Lower lobe of right lung (tissue), 2 donors: ENCODE measurements around the gene C19orf33. TPM values are rescaled to one million over a fixed set of nuclear protein-coding genes. Genes with fewer than 3 reads are reported as not detected.

Experiments
- ATAC-seq, 2 donors: fragments of 200-7000 bp; cut with Tn5 transposase; one replicate each; pipeline ENCODE4 v1.9.1; 2020 to 2022; ENCODE audit warnings: mild to moderate bottlenecking in 2 of 2, moderate library complexity in 2 of 2
- DNase-seq: peaks from one replicate; pipeline ENCODE4 v3.0.0-alpha.2; 2020
- H3K27ac ChIP-seq: fragments of 200-600 bp; one replicate; pipeline ENCODE4 v1.8.0; 2022
- H3K27me3 ChIP-seq: fragments of 200-600 bp; one replicate; pipeline ENCODE4 v1.8.0; 2022; ENCODE audit warnings: low read depth
- H3K36me3 ChIP-seq: fragments of 200-600 bp; one replicate; pipeline ENCODE4 v1.8.0; 2022; ENCODE audit warnings: mild to moderate bottlenecking
- H3K4me1 ChIP-seq: fragments of 200-600 bp; one replicate; pipeline ENCODE4 v1.8.0; 2022
- H3K4me3 ChIP-seq: fragments of 200-600 bp; one replicate; pipeline ENCODE4 v1.8.0; 2022; ENCODE audit warnings: mild to moderate bottlenecking
- H3K9me3 ChIP-seq: fragments of 200-600 bp; one replicate; pipeline ENCODE4 v1.8.0; 2022
- intact Hi-C: fragments of 100-400 bp; cut with DNase I; formaldehyde crosslinking; loops from one replicate; pipeline ENCODE4 v1.11.0; 2022
- total RNA-seq: library from RNA; stranded (reverse); fragmentation: NEBNext Ultra II Directional; extraction: Animal tissue kit (Norgen Biotek cat#: 25700); gene quantifications from one replicate; pipeline ENCODE4 v1.2.1, GENCODE V29; 2021
- TF ChIP-seq, protein P1 (sequence below): fragments of 200-600 bp; IDR thresholded peaks from one replicate; pipeline ENCODE4 v1.8.0; 2022; ENCODE audit warnings: antibody characterized with exemption, mild to moderate bottlenecking
- donor health status: DM: no; HTN: yes; CAD: no; lungs with severe emphysema.

The C19orf33 gene
- total RNA-seq, 1 donor from 2014 or later: 35.6 TPM

DNA sequence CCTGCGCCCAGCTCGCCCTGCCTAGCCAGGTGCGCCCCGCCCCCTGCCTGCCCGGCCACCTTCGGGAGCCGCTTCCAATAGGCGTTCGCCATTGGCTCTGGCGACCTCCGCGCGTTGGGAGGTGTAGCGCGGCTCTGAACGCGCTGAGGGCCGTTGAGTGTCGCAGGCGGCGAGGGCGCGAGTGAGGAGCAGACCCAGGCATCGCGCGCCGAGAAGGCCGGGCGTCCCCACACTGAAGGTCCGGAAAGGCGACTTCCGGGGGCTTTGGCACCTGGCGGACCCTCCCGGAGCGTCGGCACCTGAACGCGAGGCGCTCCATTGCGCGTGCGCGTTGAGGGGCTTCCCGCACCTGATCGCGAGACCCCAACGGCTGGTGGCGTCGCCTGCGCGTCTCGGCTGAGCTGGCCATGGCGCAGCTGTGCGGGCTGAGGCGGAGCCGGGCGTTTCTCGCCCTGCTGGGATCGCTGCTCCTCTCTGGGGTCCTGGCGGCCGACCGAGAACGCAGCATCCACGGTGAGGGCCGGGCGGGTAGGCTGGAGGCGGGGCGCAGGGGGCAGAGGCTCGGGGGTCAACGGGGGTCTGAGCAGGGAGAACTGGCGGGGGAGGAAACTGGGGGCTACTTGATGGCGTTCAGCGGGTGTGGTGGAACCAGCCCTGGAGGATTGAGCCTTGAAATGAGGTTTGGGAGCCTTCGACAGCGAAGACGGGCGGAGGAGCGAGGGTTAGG lies 39.4 kb upstream of the C19orf33 start, which contains the start of gene SPINT2:
Gene SPINT2, plus strand, starts transcription at position 88 of the 727 bp plus-strand sequence. Its CDS starts 320 bp downstream, at position 408.
- H3K27ac ChIP-seq: peak within 1 kb of the TSS; percentile 93
- DNase-seq: peak; percentile 94
- no peaks in the 10 kb centered on the region for H3K36me3 ChIP-seq
- ATAC-seq: peak; percentile 29 to 42
- H3K4me3 ChIP-seq: peak within 1 kb of the TSS; percentile 76
- H3K4me1 ChIP-seq: peaks cover 33% of the 10 kb centered on the region
- intact Hi-C loops: no loop called here
- TF ChIP-seq, protein P1, sequence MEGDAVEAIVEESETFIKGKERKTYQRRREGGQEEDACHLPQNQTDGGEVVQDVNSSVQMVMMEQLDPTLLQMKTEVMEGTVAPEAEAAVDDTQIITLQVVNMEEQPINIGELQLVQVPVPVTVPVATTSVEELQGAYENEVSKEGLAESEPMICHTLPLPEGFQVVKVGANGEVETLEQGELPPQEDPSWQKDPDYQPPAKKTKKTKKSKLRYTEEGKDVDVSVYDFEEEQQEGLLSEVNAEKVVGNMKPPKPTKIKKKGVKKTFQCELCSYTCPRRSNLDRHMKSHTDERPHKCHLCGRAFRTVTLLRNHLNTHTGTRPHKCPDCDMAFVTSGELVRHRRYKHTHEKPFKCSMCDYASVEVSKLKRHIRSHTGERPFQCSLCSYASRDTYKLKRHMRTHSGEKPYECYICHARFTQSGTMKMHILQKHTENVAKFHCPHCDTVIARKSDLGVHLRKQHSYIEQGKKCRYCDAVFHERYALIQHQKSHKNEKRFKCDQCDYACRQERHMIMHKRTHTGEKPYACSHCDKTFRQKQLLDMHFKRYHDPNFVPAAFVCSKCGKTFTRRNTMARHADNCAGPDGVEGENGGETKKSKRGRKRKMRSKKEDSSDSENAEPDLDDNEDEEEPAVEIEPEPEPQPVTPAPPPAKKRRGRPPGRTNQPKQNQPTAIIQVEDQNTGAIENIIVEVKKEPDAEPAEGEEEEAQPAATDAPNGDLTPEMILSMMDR: no peak
- no peaks in the 10 kb centered on the region for H3K9me3 ChIP-seq
- no peaks in the 10 kb centered on the region for H3K27me3 ChIP-seq

DNA sequence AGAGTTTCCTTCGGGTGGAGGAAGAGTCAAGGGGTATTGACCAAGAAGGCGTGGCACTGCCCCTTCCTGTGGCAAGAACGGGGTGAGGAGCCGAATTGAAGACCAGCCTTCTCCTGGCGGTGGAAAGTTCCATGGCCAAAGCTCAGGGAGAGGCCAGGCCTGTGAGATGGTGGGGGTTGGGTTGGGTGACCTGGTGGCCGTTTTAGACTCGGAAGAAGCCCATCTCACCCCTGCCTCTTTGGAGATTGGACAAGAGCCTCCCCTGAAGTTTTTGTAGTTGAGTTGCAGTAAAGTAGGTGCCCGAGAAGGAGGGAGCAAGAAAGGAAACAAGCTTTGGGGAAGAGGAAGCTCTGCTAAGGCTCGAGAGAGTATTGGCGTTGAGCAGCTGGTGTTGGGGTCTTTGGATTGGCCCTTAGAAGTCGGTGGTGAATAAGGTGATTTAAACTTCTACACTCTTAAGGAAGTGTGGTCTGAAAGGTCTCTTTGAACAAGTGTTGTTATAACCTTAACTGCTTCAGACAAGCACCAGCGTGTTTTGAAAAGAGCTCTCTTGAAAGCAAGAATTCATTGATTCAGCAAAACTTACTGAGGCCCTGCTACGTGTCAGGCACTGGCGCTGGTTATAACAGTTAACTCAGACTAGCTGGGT lies 38.7 kb upstream of the C19orf33 start:
- TF ChIP-seq, protein P1: no peak
- peak overlapping the region; percentile 93 for H3K27ac ChIP-seq
- H3K4me3 ChIP-seq: peak overlapping the region; percentile 76
- H3K36me3 ChIP-seq: no peaks in the 10 kb centered on the region
- intact Hi-C loops: no loop called here
- ATAC-seq: peak; percentile 44 to 54
- peak; percentile 73 for DNase-seq
- H3K4me1 ChIP-seq: peaks cover 40% of the 10 kb centered on the region
- H3K27me3 ChIP-seq: no peaks in the 10 kb centered on the region
- no peaks in the 10 kb centered on the region for H3K9me3 ChIP-seq

- Histone ChIP-seq H3K9me3 (no peaks in the 10 kb centered on the region), H3K27me3 (no peaks in the 10 kb centered on the region), H3K4me3 (peak overlapping the region; percentile 76), H3K4me1 (peaks cover 46% of the 10 kb centered on the region), H3K36me3 (no peaks in the 10 kb centered on the region), H3K27ac (peak overlapping the region; percentile 93)
- ATAC-seq (no peak), DNase-seq (no peak)
- intact Hi-C loops: no loop called here
- TF ChIP-seq, protein P1: no peak
These were observed 38.1 kb upstream of the C19orf33 start for GRCh38 chr19:38265921-38266429.

GRCh38 chr19:38266981-38267597 lies 37.0 kb upstream of the C19orf33 start:
- Histone ChIP-seq H3K4me1 (peaks cover 50% of the 10 kb centered on the region), H3K27ac (peak overlapping the region; percentile 93), H3K4me3 (peak overlapping the region; percentile 76), H3K9me3 (no peaks in the 10 kb centered on the region), H3K27me3 (no peaks in the 10 kb centered on the region), H3K36me3 (no peaks in the 10 kb centered on the region)
- TF ChIP-seq, protein P1: no peak
- DNase-seq: no peak
- no peak for ATAC-seq
- intact Hi-C loops: no loop called here

DNA sequence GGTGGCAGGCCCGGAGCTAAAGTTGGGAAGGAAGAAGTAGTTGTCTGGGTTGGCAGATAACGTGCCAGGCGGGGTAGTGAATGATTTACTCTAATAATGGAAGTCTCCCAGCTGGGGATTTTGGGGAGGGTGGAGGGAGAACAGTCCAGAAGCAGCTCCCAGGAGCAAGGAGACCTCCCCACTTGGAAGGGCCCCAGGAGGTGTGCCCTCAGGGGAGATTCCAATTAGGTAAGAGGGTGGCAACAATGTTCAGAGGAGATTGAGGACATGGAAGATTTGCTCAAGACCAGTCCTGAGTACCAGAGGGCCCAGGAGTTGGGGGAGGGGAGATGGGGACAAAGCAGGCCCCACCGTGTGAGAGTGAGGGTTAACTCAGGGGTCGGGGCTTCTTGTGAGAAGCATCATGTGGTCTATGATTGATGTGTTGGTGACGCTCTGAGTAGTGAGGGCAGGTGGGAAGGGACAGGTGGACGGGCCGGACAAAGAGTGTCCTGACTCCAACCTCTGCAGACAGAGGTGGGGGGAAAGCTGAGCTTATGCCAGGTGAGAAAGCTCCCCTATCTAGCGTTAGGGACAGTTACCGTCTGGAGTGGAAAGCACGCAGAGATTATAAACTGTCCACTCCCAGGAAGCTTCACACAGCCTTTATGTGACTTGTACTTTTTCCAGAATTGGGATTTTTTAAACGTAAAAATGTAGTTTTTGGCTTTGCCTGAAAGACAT lies 36.1 kb upstream of the C19orf33 start:
- H3K27me3 ChIP-seq: no peaks in the 10 kb centered on the region
- H3K4me1 ChIP-seq: peaks cover 50% of the 10 kb centered on the region
- intact Hi-C loops: no loop called here
- H3K36me3 ChIP-seq: no peaks in the 10 kb centered on the region
- ATAC-seq (peak; percentile 24 to 25), DNase-seq (peak; percentile 65)
- H3K4me3 ChIP-seq: peak overlapping the region; percentile 76
- no peaks in the 10 kb centered on the region for H3K9me3 ChIP-seq
- TF ChIP-seq, protein P1: no peak
- peak overlapping the region; percentile 93 for H3K27ac ChIP-seq
